Measurements from ENCODE around the gene RGP1.

The RGP1 gene

DNA sequence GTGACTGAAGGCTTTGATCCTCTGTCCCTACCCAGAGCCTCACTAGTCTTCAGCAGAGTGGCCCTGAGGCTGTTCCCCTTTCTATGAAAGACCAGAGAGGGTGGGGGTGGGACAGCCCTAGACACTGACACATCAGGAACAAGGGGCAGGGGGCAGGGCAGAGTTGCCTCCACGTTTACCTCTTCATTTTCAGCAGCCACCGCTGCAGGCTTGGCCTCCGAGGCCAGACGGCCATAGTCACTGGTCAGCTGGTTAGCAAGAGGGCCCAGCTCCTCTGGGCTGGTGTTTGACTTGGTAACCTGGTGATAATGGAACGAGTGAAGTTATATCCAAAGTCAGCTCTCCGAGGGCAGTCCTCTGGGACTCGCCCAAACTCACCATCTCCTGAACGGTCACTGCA is 43.7 kb upstream of the RGP1 start:
- Histone ChIP-seq H3K4me1 (ENCODE audit: control insufficient read depth, insufficient read depth, low read length) (no peaks in the 10 kb centered on the region), H3K27ac (ENCODE audit: extremely low read depth, low read depth, low read length) (no peak overlapping the region), H3K36me3 (ENCODE audit: control insufficient read depth in 2 of 2, insufficient read depth in 1 of 2, low read length in 2 of 2) (peaks cover 41 to 94% of the 10 kb centered on the region in 2 experiments), H3K4me3 (ENCODE audit: low read depth, low read length) (no peak overlapping the region), H3K9me3 (ENCODE audit: control insufficient read depth, insufficient read depth, low read depth, low read length) (no peaks in the 10 kb centered on the region)
- no peak for TF ChIP-seq ZFP69B (tag by site-specific recombination; IDR thresholded peaks at IDR 0.05)
- TF ChIP-seq, protein P1, sequence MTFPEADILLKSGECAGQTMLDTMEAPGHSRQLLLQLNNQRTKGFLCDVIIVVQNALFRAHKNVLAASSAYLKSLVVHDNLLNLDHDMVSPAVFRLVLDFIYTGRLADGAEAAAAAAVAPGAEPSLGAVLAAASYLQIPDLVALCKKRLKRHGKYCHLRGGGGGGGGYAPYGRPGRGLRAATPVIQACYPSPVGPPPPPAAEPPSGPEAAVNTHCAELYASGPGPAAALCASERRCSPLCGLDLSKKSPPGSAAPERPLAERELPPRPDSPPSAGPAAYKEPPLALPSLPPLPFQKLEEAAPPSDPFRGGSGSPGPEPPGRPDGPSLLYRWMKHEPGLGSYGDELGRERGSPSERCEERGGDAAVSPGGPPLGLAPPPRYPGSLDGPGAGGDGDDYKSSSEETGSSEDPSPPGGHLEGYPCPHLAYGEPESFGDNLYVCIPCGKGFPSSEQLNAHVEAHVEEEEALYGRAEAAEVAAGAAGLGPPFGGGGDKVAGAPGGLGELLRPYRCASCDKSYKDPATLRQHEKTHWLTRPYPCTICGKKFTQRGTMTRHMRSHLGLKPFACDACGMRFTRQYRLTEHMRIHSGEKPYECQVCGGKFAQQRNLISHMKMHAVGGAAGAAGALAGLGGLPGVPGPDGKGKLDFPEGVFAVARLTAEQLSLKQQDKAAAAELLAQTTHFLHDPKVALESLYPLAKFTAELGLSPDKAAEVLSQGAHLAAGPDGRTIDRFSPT (tag by site-specific recombination; IDR thresholded peaks at IDR 0.05), result no peak
- no peak for TF ChIP-seq ELK4 (IDR thresholded peaks at IDR 0.05; ENCODE audit: borderline replicate concordance, low read depth, low read length)
- TF ChIP-seq SCRT1 (tag by site-specific recombination; IDR thresholded peaks at IDR 0.05; ENCODE audit: borderline replicate concordance), result no peak
- no peak for TF ChIP-seq ZFP41 (tag by site-specific recombination; IDR thresholded peaks at IDR 0.05; ENCODE audit: borderline replicate concordance)
- TF ChIP-seq ZNF555 (tag by site-specific recombination; conservative IDR thresholded peaks at IDR 0.05), result no peak
- no peak for TF ChIP-seq ZNF558 (tag by site-specific recombination; IDR thresholded peaks at IDR 0.05)
- TF ChIP-seq GLIS1 (tag by site-specific recombination; IDR thresholded peaks at IDR 0.05), result no peak
- TF ChIP-seq REST (tag by site-specific recombination; IDR thresholded peaks at IDR 0.05), result no peak
- no peak for TF ChIP-seq ZNF416 (tag by site-specific recombination; IDR thresholded peaks at IDR 0.05)
- no peak for TF ChIP-seq ZSCAN30 (tag by site-specific recombination; IDR thresholded peaks at IDR 0.05)
- TF ChIP-seq HOXC10 (CRISPR knock-in tag; IDR thresholded peaks at IDR 0.05), result no peak
- TF ChIP-seq ZNF350 (tag by site-specific recombination; IDR thresholded peaks at IDR 0.05), result no peak
- no peak for TF ChIP-seq ZNF10 (tag by site-specific recombination; IDR thresholded peaks at IDR 0.05)
- no peak for TF ChIP-seq KLF9 (tag by site-specific recombination; IDR thresholded peaks at IDR 0.05; ENCODE audit: low read depth)
- TF ChIP-seq ZXDB (tag by site-specific recombination; IDR thresholded peaks at IDR 0.05), result no peak
- TF ChIP-seq ZNF692 (tag by site-specific recombination; IDR thresholded peaks at IDR 0.05), result no peak
- TF ChIP-seq ZNF292 (tag by site-specific recombination; IDR thresholded peaks at IDR 0.05; ENCODE audit: borderline replicate concordance, low read depth), result no peak
- no peak for TF ChIP-seq ZNF707 (tag by site-specific recombination; IDR thresholded peaks at IDR 0.05)
- TF ChIP-seq, protein P2, sequence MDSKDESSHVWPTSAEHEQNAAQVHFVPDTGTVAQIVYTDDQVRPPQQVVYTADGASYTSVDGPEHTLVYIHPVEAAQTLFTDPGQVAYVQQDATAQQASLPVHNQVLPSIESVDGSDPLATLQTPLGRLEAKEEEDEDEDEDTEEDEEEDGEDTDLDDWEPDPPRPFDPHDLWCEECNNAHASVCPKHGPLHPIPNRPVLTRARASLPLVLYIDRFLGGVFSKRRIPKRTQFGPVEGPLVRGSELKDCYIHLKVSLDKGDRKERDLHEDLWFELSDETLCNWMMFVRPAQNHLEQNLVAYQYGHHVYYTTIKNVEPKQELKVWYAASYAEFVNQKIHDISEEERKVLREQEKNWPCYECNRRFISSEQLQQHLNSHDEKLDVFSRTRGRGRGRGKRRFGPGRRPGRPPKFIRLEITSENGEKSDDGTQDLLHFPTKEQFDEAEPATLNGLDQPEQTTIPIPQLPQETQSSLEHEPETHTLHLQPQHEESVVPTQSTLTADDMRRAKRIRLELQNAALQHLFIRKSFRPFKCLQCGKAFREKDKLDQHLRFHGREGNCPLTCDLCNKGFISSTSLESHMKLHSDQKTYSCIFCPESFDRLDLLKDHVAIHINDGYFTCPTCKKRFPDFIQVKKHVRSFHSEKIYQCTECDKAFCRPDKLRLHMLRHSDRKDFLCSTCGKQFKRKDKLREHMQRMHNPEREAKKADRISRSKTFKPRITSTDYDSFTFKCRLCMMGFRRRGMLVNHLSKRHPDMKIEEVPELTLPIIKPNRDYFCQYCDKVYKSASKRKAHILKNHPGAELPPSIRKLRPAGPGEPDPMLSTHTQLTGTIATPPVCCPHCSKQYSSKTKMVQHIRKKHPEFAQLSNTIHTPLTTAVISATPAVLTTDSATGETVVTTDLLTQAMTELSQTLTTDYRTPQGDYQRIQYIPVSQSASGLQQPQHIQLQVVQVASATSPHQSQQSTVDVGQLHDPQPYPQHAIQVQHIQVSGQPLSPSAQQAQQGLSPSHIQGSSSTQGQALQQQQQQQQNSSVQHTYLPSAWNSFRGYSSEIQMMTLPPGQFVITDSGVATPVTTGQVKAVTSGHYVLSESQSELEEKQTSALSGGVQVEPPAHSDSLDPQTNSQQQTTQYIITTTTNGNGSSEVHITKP (tag by site-specific recombination; IDR thresholded peaks at IDR 0.05), result no peak
- POLR2A ChIA-PET, result interaction anchor here (0.6 to 1.1 kb wide), 2 partner anchors 11 to 58 kb away, joined by 3 read pairs; no protein-coding TSS in a partner anchor
- CTCF ChIA-PET, result interaction anchor here (1.0 to 1.5 kb wide), 4 partner anchors 9 to 177 kb away, joined by 3 to 6 read pairs (median 4); no protein-coding TSS in a partner anchor

All from HEK293 (cell line).